ENCODE data around the gene C16orf74. TPM values are rescaled to one million over a fixed set of nuclear protein-coding genes. Genes with fewer than 3 reads are reported as not detected.

The C16orf74 gene
- total RNA-seq, 1 experiment from 2014 or later: 68.5 TPM

- no peak overlapping the region for H3K4me3 Mint-ChIP-seq (ENCODE audit: unreplicated experiment)
- no peaks in the 10 kb centered on the region for H3K4me1 Mint-ChIP-seq (ENCODE audit: insufficient read depth, unreplicated experiment)
- H3K27me3 Mint-ChIP-seq (ENCODE audit: insufficient read depth, unreplicated experiment): no peaks in the 10 kb centered on the region
- intact Hi-C loops (cut with micrococcal nuclease): no loop called here
- ChIA-PET POLR2A (interaction anchor here (1.0 kb wide), 1 partner anchor 49 kb away, joined by 3 read pairs; the partner anchor contains the start of gene GSE1), CTCF (no interaction called here)
- no peaks in the 10 kb centered on the region for H3K9me3 Mint-ChIP-seq (ENCODE audit: unreplicated experiment)
- no peak overlapping the region for H3K27ac Mint-ChIP-seq (ENCODE audit: low read depth, unreplicated experiment)
- DNase-seq (ENCODE audit: unreplicated experiment): no peak
- TF ChIP-seq CTCF (IDR thresholded peaks at IDR 0.05; ENCODE audit: unreplicated experiment): no peak
- no TSS peak for BruUV-seq (replicated peaks)
- H3K36me3 Mint-ChIP-seq (ENCODE audit: insufficient read depth, unreplicated experiment): peaks cover 78% of the 10 kb centered on the region
Observed at GRCh38 chr16:85662482-85662812, 88.4 kb downstream of the C16orf74 start.

GRCh38 chr16:85661740-85662481 lies 89.0 kb downstream of the C16orf74 start:
- ChIA-PET POLR2A (interaction anchor here (0.7 to 1.0 kb wide), 2 partner anchors 49 to 592 kb away, joined by 3 read pairs; partner anchors contain the start of gene GSE1), CTCF (interaction anchor here (0.6 kb wide), 1 partner anchor 12 kb away, joined by 3 read pairs; no protein-coding TSS in a partner anchor)
- H3K27me3 Mint-ChIP-seq (ENCODE audit: insufficient read depth, unreplicated experiment): no peaks in the 10 kb centered on the region
- no peak overlapping the region for H3K4me3 Mint-ChIP-seq (ENCODE audit: unreplicated experiment)
- intact Hi-C loops (cut with micrococcal nuclease): no loop called here
- TF ChIP-seq CTCF (IDR thresholded peaks at IDR 0.05; ENCODE audit: unreplicated experiment): no peak
- no peak for DNase-seq (ENCODE audit: unreplicated experiment)
- H3K27ac Mint-ChIP-seq (ENCODE audit: low read depth, unreplicated experiment): no peak overlapping the region
- H3K9me3 Mint-ChIP-seq (ENCODE audit: unreplicated experiment): no peaks in the 10 kb centered on the region
- H3K4me1 Mint-ChIP-seq (ENCODE audit: insufficient read depth, unreplicated experiment): no peaks in the 10 kb centered on the region
- peaks cover 78% of the 10 kb centered on the region for H3K36me3 Mint-ChIP-seq (ENCODE audit: insufficient read depth, unreplicated experiment)
- BruUV-seq (replicated peaks): no TSS peak

GRCh38 chr16:85660843-85661739 lies 89.8 kb downstream of the C16orf74 start:
- BruUV-seq (replicated peaks): no TSS peak
- Mint-ChIP-seq H3K36me3 (ENCODE audit: insufficient read depth, unreplicated experiment) (peaks cover 76% of the 10 kb centered on the region), H3K27me3 (ENCODE audit: insufficient read depth, unreplicated experiment) (no peaks in the 10 kb centered on the region), H3K27ac (ENCODE audit: low read depth, unreplicated experiment) (no peak overlapping the region), H3K9me3 (ENCODE audit: unreplicated experiment) (no peaks in the 10 kb centered on the region), H3K4me3 (ENCODE audit: unreplicated experiment) (no peak overlapping the region), H3K4me1 (ENCODE audit: insufficient read depth, unreplicated experiment) (no peaks in the 10 kb centered on the region)
- intact Hi-C loops (cut with micrococcal nuclease): no loop called here
- no peak for DNase-seq (ENCODE audit: unreplicated experiment)
- POLR2A ChIA-PET: interaction anchor here (0.7 kb wide), 1 partner anchor 591 kb away, joined by 3 read pairs; no protein-coding TSS in a partner anchor
- no peak for TF ChIP-seq CTCF (IDR thresholded peaks at IDR 0.05; ENCODE audit: unreplicated experiment)
- CTCF ChIA-PET: interaction anchor here (0.6 to 1.8 kb wide), 5 partner anchors 7 to 153 kb away, joined by 3 to 9 read pairs (median 4); no protein-coding TSS in a partner anchor
